Measurements from ENCODE around the gene CD79B.

DNA sequence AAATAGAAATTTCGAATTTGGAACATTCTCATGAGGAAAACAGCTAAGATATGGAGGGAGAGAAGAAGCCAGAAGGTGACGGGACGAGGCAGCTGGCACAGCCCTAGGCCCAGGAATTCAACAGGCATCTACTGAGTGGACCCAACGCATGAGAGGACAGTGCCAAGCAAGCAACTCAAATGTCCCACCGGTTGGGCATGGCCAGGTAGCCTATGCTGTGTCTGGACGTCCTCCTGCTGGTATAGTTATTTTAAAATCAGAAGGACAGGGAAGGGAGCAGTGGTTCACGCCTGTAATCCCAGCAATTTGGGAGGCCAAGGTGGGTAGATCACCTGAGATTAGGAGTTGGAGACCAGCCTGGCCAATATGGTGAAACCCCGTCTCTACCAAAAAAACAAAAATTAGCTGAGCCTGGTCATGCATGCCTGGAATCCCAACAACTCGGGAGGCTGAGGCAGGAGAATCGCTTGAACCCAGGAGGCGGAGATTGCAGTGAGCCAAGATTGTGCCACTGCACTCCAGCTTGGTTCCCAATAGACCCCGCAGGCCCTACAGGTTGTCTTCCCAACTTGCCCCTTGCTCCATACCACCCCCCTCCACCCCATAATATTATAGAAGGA is 15.5 kb downstream of the CD79B start:
- TF ChIP-seq PAX8 (IDR thresholded peaks at IDR 0.05) (no peak), ZSCAN29 (IDR thresholded peaks at IDR 0.05) (no peak), POLR2A (IDR thresholded peaks at IDR 0.05; ENCODE audit: low read depth, low read length) (no peak), MAX (IDR thresholded peaks at IDR 0.05; ENCODE audit: low read depth, low read length) (no peak), EP300 (IDR thresholded peaks at IDR 0.05; ENCODE audit: borderline replicate concordance in 1 of 2, control insufficient read depth in 1 of 2, low read depth in 2 of 2, low read length in 2 of 2) (no peak), SMAD1 (IDR thresholded peaks at IDR 0.05; ENCODE audit: low read depth, partially characterized antibody) (no peak), JUNB (IDR thresholded peaks at IDR 0.05) (no peak), TARDBP (IDR thresholded peaks at IDR 0.05; ENCODE audit: borderline replicate concordance) (no peak), POLR2AphosphoS5 (IDR thresholded peaks at IDR 0.05; ENCODE audit: low read length) (no peak), SIN3A (IDR thresholded peaks at IDR 0.05; ENCODE audit: low read depth, low read length) (no peak), MXI1 (IDR thresholded peaks at IDR 0.05; ENCODE audit: low read depth, low read length) (no peak)
- TF ChIP-seq, protein P1, sequence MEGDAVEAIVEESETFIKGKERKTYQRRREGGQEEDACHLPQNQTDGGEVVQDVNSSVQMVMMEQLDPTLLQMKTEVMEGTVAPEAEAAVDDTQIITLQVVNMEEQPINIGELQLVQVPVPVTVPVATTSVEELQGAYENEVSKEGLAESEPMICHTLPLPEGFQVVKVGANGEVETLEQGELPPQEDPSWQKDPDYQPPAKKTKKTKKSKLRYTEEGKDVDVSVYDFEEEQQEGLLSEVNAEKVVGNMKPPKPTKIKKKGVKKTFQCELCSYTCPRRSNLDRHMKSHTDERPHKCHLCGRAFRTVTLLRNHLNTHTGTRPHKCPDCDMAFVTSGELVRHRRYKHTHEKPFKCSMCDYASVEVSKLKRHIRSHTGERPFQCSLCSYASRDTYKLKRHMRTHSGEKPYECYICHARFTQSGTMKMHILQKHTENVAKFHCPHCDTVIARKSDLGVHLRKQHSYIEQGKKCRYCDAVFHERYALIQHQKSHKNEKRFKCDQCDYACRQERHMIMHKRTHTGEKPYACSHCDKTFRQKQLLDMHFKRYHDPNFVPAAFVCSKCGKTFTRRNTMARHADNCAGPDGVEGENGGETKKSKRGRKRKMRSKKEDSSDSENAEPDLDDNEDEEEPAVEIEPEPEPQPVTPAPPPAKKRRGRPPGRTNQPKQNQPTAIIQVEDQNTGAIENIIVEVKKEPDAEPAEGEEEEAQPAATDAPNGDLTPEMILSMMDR (IDR thresholded peaks at IDR 0.05 in 2 of 3, conservative IDR thresholded peaks at IDR 0.05 in 1 of 3; ENCODE audit: control insufficient read depth in 2 of 3, extremely low read depth in 1 of 3, insufficient read depth in 1 of 3, low read depth in 3 of 3, low read length in 3 of 3): no peak
- TF ChIP-seq, protein P2, sequence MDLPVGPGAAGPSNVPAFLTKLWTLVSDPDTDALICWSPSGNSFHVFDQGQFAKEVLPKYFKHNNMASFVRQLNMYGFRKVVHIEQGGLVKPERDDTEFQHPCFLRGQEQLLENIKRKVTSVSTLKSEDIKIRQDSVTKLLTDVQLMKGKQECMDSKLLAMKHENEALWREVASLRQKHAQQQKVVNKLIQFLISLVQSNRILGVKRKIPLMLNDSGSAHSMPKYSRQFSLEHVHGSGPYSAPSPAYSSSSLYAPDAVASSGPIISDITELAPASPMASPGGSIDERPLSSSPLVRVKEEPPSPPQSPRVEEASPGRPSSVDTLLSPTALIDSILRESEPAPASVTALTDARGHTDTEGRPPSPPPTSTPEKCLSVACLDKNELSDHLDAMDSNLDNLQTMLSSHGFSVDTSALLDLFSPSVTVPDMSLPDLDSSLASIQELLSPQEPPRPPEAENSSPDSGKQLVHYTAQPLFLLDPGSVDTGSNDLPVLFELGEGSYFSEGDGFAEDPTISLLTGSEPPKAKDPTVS (IDR thresholded peaks at IDR 0.05; ENCODE audit: low read depth, low read length): no peak

Data from GM12878 (cell line).